HEK293T (cell line): ENCODE results near the gene KANK2.

Experiments used
- ELF4 ChIP-seq: fragments of 450-650 bp; IDR thresholded peaks from 2 replicates; pipeline ENCODE4 v1.6.1; 2017; ENCODE audit warnings: antibody characterized with exemption
- FOXA1 ChIP-seq: fragments of 450-650 bp; IDR thresholded peaks from 2 replicates; pipeline ENCODE4 v1.6.1; 2016; ENCODE audit warnings: mild to moderate bottlenecking
- FOXK2 ChIP-seq: fragments of 450-650 bp; IDR thresholded peaks from 2 replicates; pipeline ENCODE4 v1.6.1; 2016; ENCODE audit warnings: mild to moderate bottlenecking
- HDGF ChIP-seq: fragments of 450-650 bp; IDR thresholded peaks from 2 replicates; pipeline ENCODE4 v1.6.1; 2017; ENCODE audit warnings: antibody characterized with exemption, borderline replicate concordance
- LEF1 ChIP-seq: fragments of 450-650 bp; IDR thresholded peaks from 2 replicates; pipeline ENCODE4 v1.6.1; 2017; ENCODE audit warnings: mild to moderate bottlenecking, borderline replicate concordance
- SP1 ChIP-seq: fragments of 450-650 bp; IDR thresholded peaks from 2 replicates; pipeline ENCODE4 v1.6.1; 2017
- TARDBP ChIP-seq: fragments of 450-650 bp; IDR thresholded peaks from 2 replicates; pipeline ENCODE4 v1.6.1; 2016

- no peak for TF ChIP-seq HDGF
- no peak for TF ChIP-seq ELF4
- no peak for TF ChIP-seq FOXA1
- no peak for TF ChIP-seq SP1
- no peak for TF ChIP-seq LEF1
- no peak for TF ChIP-seq TARDBP
- no peak for TF ChIP-seq FOXK2
Observed at GRCh38 chr19:11182994-11183393, 14.4 kb downstream of the KANK2 start.
